K562 (cell line): Measurements from ENCODE around the gene IMMP2L. TPM values are rescaled to one million over a fixed set of nuclear protein-coding genes. Genes with fewer than 3 reads are reported as not detected.

Source experiments
- ATAC-seq: fragments of 200-7000 bp; cut with Tn5 transposase; 3 replicates; pipeline ENCODE4 v1.9.1; 2020; ENCODE audit warnings: moderate library complexity
- BruUV-seq: library from RNA; stranded (reverse); fragments of 400-500 nt; replicated peaks from 2 replicates; lab custom pipeline; 2021; lab: Mats Ljungman, UMichigan
- CTCF ChIA-PET: fragments of 300-600 bp; formaldehyde crosslinking; extraction: SDS; loops from one replicate; lab custom pipeline; 2021; ENCODE audit warnings: low intra/inter-chr PET ratio; lab: Yijun Ruan, JAX
- POLR2A ChIA-PET: fragments of 300-600, 350-650 bp; sonication (Branson Sonifier 250); formaldehyde crosslinking; extraction: SDS; loops from one replicate; lab custom pipeline; 2021; ENCODE audit warnings: antibody characterized with exemption, inconsistent platforms; lab: Yijun Ruan, JAX
- DNase-seq, 4 experiments: peaks; one replicate each; pipeline versions ENCODE4 v3.0.0 to v3.0.0-alpha.2; 2011 to 2018; ENCODE audit warnings: low spot score in 3 of 4, mixed read lengths in 3 of 4; ENCODE audit errors: extremely low read depth in 1 of 4
- FAIRE-seq: peaks from 2 replicates; lab custom pipeline; 2011; peaks lifted over from hg19 to GRCh38; lab: Jason Lieb, UNC
- H2AFZ ChIP-seq: 2 replicates; pipeline ENCODE4 v1.6.0; 2011; ENCODE audit warnings: low read depth, low read length, control low read depth, inconsistent platforms
- H3K27ac ChIP-seq: fragments of 200-600 bp; 3 replicates; pipeline ENCODE4 v1.8.0; 2011; ENCODE audit warnings: low read depth, mild to moderate bottlenecking, control low read depth, inconsistent platforms, low read length, moderate library complexity, mixed read lengths; ENCODE audit errors: extremely low read depth
- H3K27me3 ChIP-seq, 2 experiments: fragments of 300-600 bp in 1 of 2; 2 replicates in 1 of 2; 3 replicates in 1 of 2; pipeline versions ENCODE4 v1.6.0 to v1.8.0; 2011; ENCODE audit warnings: inconsistent platforms in 2 of 2, low read length in 2 of 2, mild to moderate bottlenecking in 1 of 2, mixed read lengths in 1 of 2, moderate library complexity in 1 of 2; ENCODE audit not compliant: control insufficient read depth in 2 of 2, insufficient read depth in 2 of 2
- H3K36me3 ChIP-seq: fragments of 300-600 bp; 3 replicates; pipeline ENCODE4 v1.8.0; 2011; ENCODE audit warnings: mild to moderate bottlenecking, low read length, inconsistent platforms; ENCODE audit not compliant: control insufficient read depth, insufficient read depth
- H3K4me1 ChIP-seq, 2 experiments: fragments of 200-600 bp in 1 of 2; replicated peaks in 1 of 2; 2 replicates in 1 of 2; 3 replicates in 1 of 2; pipeline versions ENCODE4 v1.5.1 to v1.8.0; 2011; ENCODE audit warnings: inconsistent platforms in 2 of 2, low read length in 2 of 2, mild to moderate bottlenecking in 1 of 2, mixed read lengths in 1 of 2, moderate library complexity in 1 of 2; ENCODE audit not compliant: control insufficient read depth in 2 of 2, insufficient read depth in 2 of 2
- H3K4me2 ChIP-seq: 2 replicates; pipeline ENCODE4 v1.6.1; 2011; ENCODE audit warnings: low read length, control low read depth, inconsistent platforms, mixed read lengths; ENCODE audit not compliant: insufficient read depth
- H3K4me3 ChIP-seq: fragments of 200-600 bp; sonication (generic), shearing (Covaris generic); 2 replicates; pipeline ENCODE4 v1.5.1; 2016; ENCODE audit warnings: control low read depth, inconsistent platforms
- H3K79me2 ChIP-seq: fragments of 200-600 bp; 3 replicates; pipeline ENCODE4 v1.8.0; 2011; ENCODE audit warnings: low read length, inconsistent platforms; ENCODE audit not compliant: control insufficient read depth, insufficient read depth
- H3K9ac ChIP-seq, 2 experiments: 2 replicates each; pipeline versions ENCODE4 v1.6.0 to v1.6.1; 2011; ENCODE audit warnings: low read depth in 2 of 2, low read length in 2 of 2, control low read depth in 1 of 2, inconsistent platforms in 1 of 2, mild to moderate bottlenecking in 1 of 2, mixed read lengths in 1 of 2; ENCODE audit not compliant: insufficient read depth in 1 of 2
- H3K9me1 ChIP-seq: one replicate; pipeline ENCODE4 v1.6.0; 2011; ENCODE audit warnings: inconsistent platforms, mild to moderate bottlenecking, low read length, moderate library complexity; ENCODE audit not compliant: control insufficient read depth, insufficient read depth
- H3K9me3 ChIP-seq: replicated peaks from 2 replicates; pipeline ENCODE4 v1.5.1; 2011; ENCODE audit warnings: low read depth, low read length, inconsistent platforms; ENCODE audit not compliant: control insufficient read depth, insufficient read depth
- H4K20me1 ChIP-seq: replicated peaks from 2 replicates; pipeline ENCODE4 v1.6.1; 2011; ENCODE audit warnings: low read length, inconsistent platforms, mixed read lengths; ENCODE audit not compliant: control insufficient read depth, insufficient read depth
- CHAMP1 ChIP-seq: fragments of 450-650 bp; IDR thresholded peaks from 2 replicates; pipeline ENCODE4 v1.6.1; 2016; ENCODE audit warnings: mild to moderate bottlenecking
- MBD1 ChIP-seq: fragments of 250-450 bp; sonication (Bioruptor Pico); IDR thresholded peaks from 2 replicates; pipeline ENCODE4 v1.8.0; 2022; ENCODE audit warnings: inconsistent platforms
- PRDM10 ChIP-seq: fragments of 450-650 bp; IDR thresholded peaks from 2 replicates; pipeline ENCODE4 v1.6.1; 2018; ENCODE audit not compliant: partially characterized antibody
- ZNF408 ChIP-seq: fragments of 250-450 bp; sonication (Bioruptor Pico); IDR thresholded peaks from 2 replicates; pipeline ENCODE4 v1.4.0; 2020; ENCODE audit warnings: low read depth, mild to moderate bottlenecking, moderate library complexity
- WGBS: fragments of 100-300 bp; shearing (Covaris generic); methylation state at CpG from one replicate; pipeline ENCODE4 v1.1.6; 2016; ENCODE audit warnings: low coverage, mixed read lengths; ENCODE audit not compliant: insufficient coverage; ENCODE audit errors: missing lambda C conversion rate; 5-methylcytosine and 5-hydroxymethylcytosine counted together
- in situ Hi-C: fragments of 300-500 bp; cut with MboI; formaldehyde crosslinking; loops from 4 replicates; pipeline ENCODE4 v1.15.0; 2018; ENCODE audit warnings: inconsistent platforms, mixed read lengths
- intact Hi-C: fragments of 100-400 bp; cut with micrococcal nuclease; formaldehyde crosslinking; loops from 2 replicates; pipeline ENCODE4 v1.14.2; 2022
- polyA plus RNA-seq, 8 experiments: library from polyadenylated mRNA; depleted of rRNA in 4 of 8; stranded (reverse) in 5 of 8; unstranded in 3 of 8; fragments of >200 nt; fragmentation: Nextera tagmentation in 2 of 8; fragmentation: Illumina TruSeq in 1 of 8; extraction: Ambion mirVana in 2 of 8; extraction: Trizol in 1 of 8; gene quantifications; 2 replicates each; pipeline versions ENCODE4 v1.2.1 to v1.2.3, GENCODE V29; 2011 to 2014; ENCODE audit warnings: inconsistent platforms in 1 of 8, missing spikeins in 1 of 8
- total RNA-seq, 7 experiments: library from RNA; depleted of rRNA in 6 of 7; stranded (reverse); fragments of >200 nt in 6 of 7; fragmentation: Illumina TruSeq in 2 of 7; extraction: Trizol in 2 of 7; gene quantifications; 2 replicates each; pipeline versions ENCODE4 v1.2.1 to v1.2.3, GENCODE V29; 2011 to 2021; ENCODE audit warnings: low replicate concordance in 1 of 7

The IMMP2L gene
- total and polyA plus RNA-seq, 9 of the 15 experiments (the other 6 are each of a cell fraction or from before 2014, with no cell fraction given) = 29.7 to 116 (median 53.0) TPM

GRCh38 chr7:111005445-111005844 is 556.8 kb downstream of the IMMP2L start (continued):
- TF ChIP-seq MBD1 (no peak), PRDM10 (no peak)

GRCh38 chr7:111004310-111004901 is 557.9 kb downstream of the IMMP2L start:
- Histone ChIP-seq H3K9me1 (no peaks in the 10 kb centered on the region), H3K9me3 (no peaks in the 10 kb centered on the region), H3K27ac (no peak overlapping the region), H3K4me2 (no peak overlapping the region), H3K9ac (no peak overlapping the region), H4K20me1 (no peaks in the 10 kb centered on the region), H3K27me3 (no peaks in the 10 kb centered on the region), H2AFZ (no peak overlapping the region), H3K36me3 (no peaks in the 10 kb centered on the region), H3K4me1 (no peaks in the 10 kb centered on the region), H3K4me3 (no peak overlapping the region), H3K79me2 (no peaks in the 10 kb centered on the region)
- in situ Hi-C loops (no loop called here), intact Hi-C loops (no loop called here)
- FAIRE-seq = no peak
- no TSS peak for BruUV-seq
- ATAC-seq = no peak
- no peak for DNase-seq
- WGBS = 39% methylated on average over 4 of the region's 4 CpGs
- POLR2A ChIA-PET = interaction anchor here (1.3 kb wide), 1 partner anchor 8 kb away, joined by 3 read pairs; no protein-coding TSS in a partner anchor
- TF ChIP-seq ZNF408 (CRISPR knock-in tag) = no peak
- no peak for TF ChIP-seq CHAMP1
- CTCF ChIA-PET = no interaction called here
